HG03469 (cell line): ENCODE data around the gene DPP3.
A peak's percentile ranks its signal among the peaks of the same experiment; 100 is the strongest.
"Not testable (repeated sequence)": the region's sequence is repeated elsewhere in the genome, so short reads cannot be mapped to it uniquely, and the experiment has no call there.

Experiments used
- ATAC-seq: cut with Tn5 transposase; IDR thresholded peaks from one replicate; pipeline ENCODE4 v1.9.1; 2021; ENCODE audit warnings: mild to moderate bottlenecking, moderate library complexity, moderate number of reproducible peaks; ENCODE audit not compliant: unreplicated experiment

The DPP3 gene

GRCh38 chr11:66480117-66480938, at the start of gene DPP3:
Gene DPP3 (plus strand): TSS chr11:66480434. CDS start chr11:66482201, 1,767 bp downstream.
- peak; percentile 78 for ATAC-seq

GRCh38 chr11:66431287-66431686, 48.9 kb upstream of the DPP3 start:
- not testable (repeated sequence) for ATAC-seq

GRCh38 chr11:66431871-66432329, 48.3 kb upstream of the DPP3 start:
- not testable (repeated sequence) for ATAC-seq

GRCh38 chr11:66432597-66432996, 47.6 kb upstream of the DPP3 start:
- ATAC-seq = no peak

- ATAC-seq = no peak
These were observed 42.2 kb upstream of the DPP3 start for GRCh38 chr11:66437979-66438503.

- ATAC-seq = peak; percentile 75
These were observed 41.4 kb upstream of the DPP3 start, which contains the start of gene MRPL11 for GRCh38 chr11:66438504-66439466. Gene MRPL11 (minus strand): TSS chr11:66438848. CDS start chr11:66438754, 94 bp downstream.

GRCh38 chr11:66440101-66440939, 39.9 kb upstream of the DPP3 start:
- not testable (repeated sequence) for ATAC-seq

- ATAC-seq = not testable (repeated sequence)
These were observed 39.3 kb upstream of the DPP3 start for GRCh38 chr11:66440940-66441282.

- ATAC-seq = no peak
These were observed 36.6 kb upstream of the DPP3 start for GRCh38 chr11:66443602-66444001.

GRCh38 chr11:66447012-66447411, 33.2 kb upstream of the DPP3 start:
- no peak for ATAC-seq

GRCh38 chr11:66448523-66448922, 31.7 kb upstream of the DPP3 start:
- ATAC-seq = no peak

GRCh38 chr11:66450560-66450959, 29.7 kb upstream of the DPP3 start:
- no peak for ATAC-seq

- no peak for ATAC-seq
These were observed 28.6 kb upstream of the DPP3 start for GRCh38 chr11:66451663-66452062.

GRCh38 chr11:66454247-66454646, 26.0 kb upstream of the DPP3 start:
- no peak for ATAC-seq

GRCh38 chr11:66454828-66455227, 25.4 kb upstream of the DPP3 start:
- ATAC-seq = no peak

GRCh38 chr11:66457826-66458225, 22.4 kb upstream of the DPP3 start:
- ATAC-seq = no peak

GRCh38 chr11:66459138-66459778, 21.0 kb upstream of the DPP3 start:
- no peak for ATAC-seq

GRCh38 chr11:66462010-66462409, 18.2 kb upstream of the DPP3 start:
- ATAC-seq = no peak

- no peak for ATAC-seq
These were observed 17.3 kb upstream of the DPP3 start for GRCh38 chr11:66462911-66463310.

- ATAC-seq = not testable (repeated sequence)
These were observed 16.1 kb upstream of the DPP3 start for GRCh38 chr11:66464116-66464515.
